ACHN (cell line): ENCODE data around the gene HSD17B8.

Experiments
- DNase-seq: peaks from one replicate; pipeline ENCODE4 v3.0.0-alpha.2; 2015
- in situ Hi-C: cut with HindIII; loops from 2 replicates; pipeline ENCODE4 v1.10.0; 2017; ENCODE audit warnings: low sequenced_read_pairs, low pct_ligation_motif_present, low pct_unique_long_range_greater_than_20kb

The HSD17B8 gene

GRCh38 chr6:33204415-33205190 lies at the start of gene HSD17B8:
TSS of gene HSD17B8 (plus strand) at chr6:33204655. CDS start at chr6:33204669, 14 bp downstream.
- peak; percentile 91 for DNase-seq
- in situ Hi-C loops = no loop called here

GRCh38 chr6:33156561-33156960 lies 47.9 kb upstream of the HSD17B8 start:
- in situ Hi-C loops = no loop called here
- no peak for DNase-seq

GRCh38 chr6:33156964-33157363 lies 47.5 kb upstream of the HSD17B8 start:
- in situ Hi-C loops = no loop called here
- no peak for DNase-seq

- DNase-seq = no peak
- in situ Hi-C loops = no loop called here
Measured at GRCh38 chr6:33160096-33160495, 44.4 kb upstream of the HSD17B8 start.

GRCh38 chr6:33160728-33161344 lies 43.6 kb upstream of the HSD17B8 start:
- peak; percentile 85 for DNase-seq
- in situ Hi-C loops = no loop called here

- DNase-seq = peak; percentile 66
- in situ Hi-C loops = no loop called here
Measured at GRCh38 chr6:33161354-33162331, 42.8 kb upstream of the HSD17B8 start.

- in situ Hi-C loops = no loop called here
- no peak for DNase-seq
Measured at GRCh38 chr6:33163540-33163939, 40.9 kb upstream of the HSD17B8 start.

- in situ Hi-C loops = no loop called here
- DNase-seq = no peak
Measured at GRCh38 chr6:33164176-33164575, 40.3 kb upstream of the HSD17B8 start.

GRCh38 chr6:33164665-33165373 lies 39.6 kb upstream of the HSD17B8 start:
- in situ Hi-C loops = no loop called here
- DNase-seq = no peak

GRCh38 chr6:33165581-33166258 lies 38.7 kb upstream of the HSD17B8 start:
- no peak for DNase-seq
- in situ Hi-C loops = no loop called here

GRCh38 chr6:33166363-33166762 lies 38.1 kb upstream of the HSD17B8 start:
- in situ Hi-C loops = no loop called here
- DNase-seq = no peak

GRCh38 chr6:33166811-33167210 lies 37.6 kb upstream of the HSD17B8 start:
- no peak for DNase-seq
- in situ Hi-C loops = no loop called here

- DNase-seq = no peak
- in situ Hi-C loops = no loop called here
Measured at GRCh38 chr6:33167374-33168283, 36.8 kb upstream of the HSD17B8 start.

- in situ Hi-C loops = no loop called here
- DNase-seq = no peak
Measured at GRCh38 chr6:33168284-33168601, 36.2 kb upstream of the HSD17B8 start.

GRCh38 chr6:33168639-33169038 lies 35.8 kb upstream of the HSD17B8 start:
- in situ Hi-C loops = no loop called here
- no peak for DNase-seq

- in situ Hi-C loops = no loop called here
- DNase-seq = no peak
Measured at GRCh38 chr6:33169291-33170175, 34.9 kb upstream of the HSD17B8 start.
